ENCODE measurements around the gene TBC1D10B.

The TBC1D10B gene

DNA sequence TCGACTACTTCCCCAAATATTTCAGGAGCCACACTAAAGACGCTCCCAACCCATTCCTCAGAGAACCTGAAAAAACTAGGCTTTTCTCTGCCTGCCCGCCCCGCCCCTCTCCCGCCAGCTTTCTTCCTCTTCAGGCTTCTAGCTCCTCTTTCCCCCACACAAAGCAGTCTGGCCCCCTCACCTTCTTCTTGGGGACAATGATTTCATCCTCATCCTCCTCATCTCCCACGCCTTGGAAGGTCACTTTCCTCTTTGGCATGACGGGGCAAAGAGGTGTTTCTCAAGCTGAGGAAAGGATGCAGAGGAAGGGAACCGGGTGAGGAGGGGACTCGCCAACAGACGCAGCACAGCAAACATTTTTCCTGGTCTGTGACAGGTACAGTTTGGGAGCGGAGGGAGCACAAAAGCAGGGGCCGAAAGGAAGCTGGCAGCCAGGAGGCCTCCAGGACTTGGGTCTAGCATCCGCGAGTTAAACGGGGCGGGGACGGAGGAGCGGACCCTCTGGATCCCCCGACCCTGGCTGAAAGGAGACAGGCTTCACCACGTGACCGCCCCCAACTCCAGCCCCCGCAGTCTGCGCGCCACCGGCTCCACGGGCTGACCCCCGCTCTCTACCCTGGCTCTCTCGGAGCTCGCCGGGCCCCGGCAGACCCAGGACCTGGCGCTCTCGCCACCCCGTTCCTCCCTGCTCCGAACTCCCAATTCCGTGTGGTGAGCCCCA is 15.7 kb downstream of the TBC1D10B start:
- no peaks in the 10 kb centered on the region for H3K9me2 ChIP-seq (replicated peaks; ENCODE audit: low read depth, low read length)
- peak overlapping the region; percentile 80 for H2AFZ ChIP-seq (ENCODE audit: low read length)
- H3K36me3 ChIP-seq (ENCODE audit: insufficient read depth, low read length): peaks cover 44% of the 10 kb centered on the region; the same call in 1 of the 2 replicates
- no peaks in the 10 kb centered on the region for H3K27me3 ChIP-seq (ENCODE audit: insufficient read depth, low read length, poor library complexity, severe bottlenecking)
- H3F3A ChIP-seq (ENCODE audit: low read depth): peaks cover 5% of the 10 kb centered on the region; the same call in 1 of the 2 replicates
- peaks cover 28% of the 10 kb centered on the region for H3K4me1 ChIP-seq (ENCODE audit: insufficient read depth, low read length, poor library complexity, severe bottlenecking)
- TF ChIP-seq, protein P1, sequence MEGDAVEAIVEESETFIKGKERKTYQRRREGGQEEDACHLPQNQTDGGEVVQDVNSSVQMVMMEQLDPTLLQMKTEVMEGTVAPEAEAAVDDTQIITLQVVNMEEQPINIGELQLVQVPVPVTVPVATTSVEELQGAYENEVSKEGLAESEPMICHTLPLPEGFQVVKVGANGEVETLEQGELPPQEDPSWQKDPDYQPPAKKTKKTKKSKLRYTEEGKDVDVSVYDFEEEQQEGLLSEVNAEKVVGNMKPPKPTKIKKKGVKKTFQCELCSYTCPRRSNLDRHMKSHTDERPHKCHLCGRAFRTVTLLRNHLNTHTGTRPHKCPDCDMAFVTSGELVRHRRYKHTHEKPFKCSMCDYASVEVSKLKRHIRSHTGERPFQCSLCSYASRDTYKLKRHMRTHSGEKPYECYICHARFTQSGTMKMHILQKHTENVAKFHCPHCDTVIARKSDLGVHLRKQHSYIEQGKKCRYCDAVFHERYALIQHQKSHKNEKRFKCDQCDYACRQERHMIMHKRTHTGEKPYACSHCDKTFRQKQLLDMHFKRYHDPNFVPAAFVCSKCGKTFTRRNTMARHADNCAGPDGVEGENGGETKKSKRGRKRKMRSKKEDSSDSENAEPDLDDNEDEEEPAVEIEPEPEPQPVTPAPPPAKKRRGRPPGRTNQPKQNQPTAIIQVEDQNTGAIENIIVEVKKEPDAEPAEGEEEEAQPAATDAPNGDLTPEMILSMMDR (conservative IDR thresholded peaks at IDR 0.05; ENCODE audit: low read length): no peak
- TF ChIP-seq EZH2phosphoT487 (IDR thresholded peaks at IDR 0.05; ENCODE audit: borderline replicate concordance): no peak
- H3K4me3 ChIP-seq (ENCODE audit: low read length, poor library complexity, severe bottlenecking): peak overlapping the region; percentile 90
- H3K9me3 ChIP-seq (ENCODE audit: insufficient read depth, low read depth, low read length): no peaks in the 10 kb centered on the region
- peak overlapping the region; percentile 88 for H3K9ac ChIP-seq (ENCODE audit: low read depth, low read length, poor library complexity, severe bottlenecking)
- peak overlapping the region; percentile 83 for H3K4me2 ChIP-seq (ENCODE audit: low read depth, low read length, poor library complexity, severe bottlenecking)
- peaks cover 66% of the 10 kb centered on the region for H3K79me2 ChIP-seq (ENCODE audit: insufficient read depth, low read length)
- H4K20me1 ChIP-seq (ENCODE audit: insufficient read depth, low read length, poor library complexity, severe bottlenecking): peaks cover 12% of the 10 kb centered on the region

DNA sequence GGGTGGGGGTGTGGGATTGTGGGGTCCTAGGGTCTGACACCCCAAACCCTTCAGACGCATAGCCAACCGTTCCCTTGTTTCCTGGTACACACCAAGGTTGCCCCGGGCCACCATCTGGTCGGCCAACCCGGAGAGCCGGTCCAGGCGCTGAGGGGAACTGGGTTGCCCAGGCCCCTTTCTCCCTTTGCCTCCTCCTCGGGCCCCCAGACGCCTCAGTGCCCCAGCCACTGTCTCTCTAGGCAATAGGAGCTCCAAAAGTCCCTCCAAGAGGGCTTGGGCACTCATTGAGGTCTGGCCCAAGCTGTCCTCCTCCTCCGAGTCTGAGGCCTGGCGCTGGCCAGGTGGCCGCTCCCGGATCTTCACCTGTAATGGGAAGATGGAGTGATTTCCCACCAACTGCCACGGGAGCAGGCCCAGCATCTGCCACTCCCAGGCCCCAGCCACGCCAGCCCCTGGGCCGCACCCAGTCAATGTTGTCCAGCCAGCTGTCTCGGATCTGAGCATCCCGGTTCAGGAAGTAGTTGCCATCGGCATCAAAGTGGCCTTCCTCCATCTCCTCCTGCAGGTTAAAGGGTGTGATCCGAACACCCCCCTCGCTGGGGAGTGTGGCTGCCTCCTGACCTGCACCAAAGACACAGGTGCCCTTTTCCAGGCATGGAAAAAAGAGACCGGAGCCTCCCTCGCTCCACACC is 16.7 kb downstream of the TBC1D10B start:
- TF ChIP-seq, protein P1 (conservative IDR thresholded peaks at IDR 0.05; ENCODE audit: low read length): no peak
- TF ChIP-seq EZH2phosphoT487 (IDR thresholded peaks at IDR 0.05; ENCODE audit: borderline replicate concordance): no peak
- H3K9me2 ChIP-seq (replicated peaks; ENCODE audit: low read depth, low read length): no peaks in the 10 kb centered on the region
- H3K9ac ChIP-seq (ENCODE audit: low read depth, low read length, poor library complexity, severe bottlenecking): peak overlapping the region; percentile 88
- H3K27me3 ChIP-seq (ENCODE audit: insufficient read depth, low read length, poor library complexity, severe bottlenecking): no peaks in the 10 kb centered on the region
- no peak overlapping the region for H2AFZ ChIP-seq (ENCODE audit: low read length)
- H3F3A ChIP-seq (ENCODE audit: low read depth): peaks cover 5% of the 10 kb centered on the region; the same call in 1 of the 2 replicates
- H3K4me2 ChIP-seq (ENCODE audit: low read depth, low read length, poor library complexity, severe bottlenecking): peak overlapping the region; percentile 83
- peaks cover 12% of the 10 kb centered on the region for H4K20me1 ChIP-seq (ENCODE audit: insufficient read depth, low read length, poor library complexity, severe bottlenecking)
- peaks cover 56% of the 10 kb centered on the region for H3K79me2 ChIP-seq (ENCODE audit: insufficient read depth, low read length)
- H3K9me3 ChIP-seq (ENCODE audit: insufficient read depth, low read depth, low read length): no peaks in the 10 kb centered on the region
- peaks cover 35% of the 10 kb centered on the region for H3K4me1 ChIP-seq (ENCODE audit: insufficient read depth, low read length, poor library complexity, severe bottlenecking)
- peaks cover 38% of the 10 kb centered on the region; the same call in 1 of the 2 replicates for H3K36me3 ChIP-seq (ENCODE audit: insufficient read depth, low read length)
- peak overlapping the region; percentile 90 for H3K4me3 ChIP-seq (ENCODE audit: low read length, poor library complexity, severe bottlenecking)

DNA sequence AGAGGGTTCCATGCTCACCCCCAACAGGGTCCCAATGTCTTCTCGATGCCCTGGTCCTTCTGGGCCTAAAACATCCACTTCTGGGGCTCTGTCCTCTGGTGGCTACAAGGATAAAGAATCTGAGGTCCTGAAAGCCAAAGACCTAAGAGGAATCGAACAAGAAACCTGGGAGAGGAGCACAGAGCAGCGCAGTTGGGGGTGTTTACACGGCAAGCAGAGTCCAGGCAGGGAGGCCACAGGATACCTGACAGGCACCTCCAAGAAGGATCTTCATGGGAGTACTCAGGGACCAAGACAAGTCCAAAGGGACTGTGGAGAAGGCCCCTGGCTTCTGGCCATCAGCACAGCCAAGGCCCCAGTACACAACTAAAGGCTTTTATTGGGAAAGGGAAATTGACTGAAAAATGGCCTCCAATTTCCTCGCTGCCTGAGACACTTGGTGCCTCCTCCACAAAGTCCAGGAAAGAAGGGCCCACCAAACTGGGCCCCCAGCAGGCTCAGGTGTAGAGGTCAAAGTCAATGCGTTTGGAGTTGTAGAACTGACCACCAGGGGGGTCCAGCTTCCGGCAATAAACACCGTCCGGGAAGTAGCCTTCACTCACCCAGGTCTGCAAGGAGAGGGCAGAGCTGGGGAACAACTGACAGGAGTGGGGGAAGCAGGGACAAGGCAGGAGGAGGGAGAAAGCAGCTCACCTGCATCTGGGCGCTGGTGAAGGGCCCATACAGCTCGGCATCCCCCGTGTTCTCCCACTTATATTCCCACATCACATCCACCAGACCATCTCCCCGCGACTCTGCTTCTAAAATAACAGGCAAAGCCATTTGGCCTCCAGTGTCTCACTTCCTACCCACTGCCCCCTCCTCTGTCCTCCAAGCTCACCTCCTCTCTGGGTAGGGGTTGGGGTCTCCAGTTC is 17.5 kb downstream of the TBC1D10B start:
- no peak for TF ChIP-seq EZH2phosphoT487 (IDR thresholded peaks at IDR 0.05; ENCODE audit: borderline replicate concordance)
- TF ChIP-seq, protein P1 (conservative IDR thresholded peaks at IDR 0.05; ENCODE audit: low read length): no peak
- H3K9me3 ChIP-seq (ENCODE audit: insufficient read depth, low read depth, low read length): no peaks in the 10 kb centered on the region
- H2AFZ ChIP-seq (ENCODE audit: low read length): no peak overlapping the region
- H3K36me3 ChIP-seq (ENCODE audit: insufficient read depth, low read length): peaks cover 30% of the 10 kb centered on the region; the same call in 1 of the 2 replicates
- no peaks in the 10 kb centered on the region for H3K27me3 ChIP-seq (ENCODE audit: insufficient read depth, low read length, poor library complexity, severe bottlenecking)
- no peak overlapping the region for H3K4me3 ChIP-seq (ENCODE audit: low read length, poor library complexity, severe bottlenecking)
- peaks cover 12% of the 10 kb centered on the region for H4K20me1 ChIP-seq (ENCODE audit: insufficient read depth, low read length, poor library complexity, severe bottlenecking)
- H3K4me1 ChIP-seq (ENCODE audit: insufficient read depth, low read length, poor library complexity, severe bottlenecking): peaks cover 35% of the 10 kb centered on the region
- peak overlapping the region; percentile 83 for H3K4me2 ChIP-seq (ENCODE audit: low read depth, low read length, poor library complexity, severe bottlenecking)
- peaks cover 49% of the 10 kb centered on the region for H3K79me2 ChIP-seq (ENCODE audit: insufficient read depth, low read length)
- no peaks in the 10 kb centered on the region for H3K9me2 ChIP-seq (replicated peaks; ENCODE audit: low read depth, low read length)
- peaks cover 5% of the 10 kb centered on the region; the same call in 1 of the 2 replicates for H3F3A ChIP-seq (ENCODE audit: low read depth)
- H3K9ac ChIP-seq (ENCODE audit: low read depth, low read length, poor library complexity, severe bottlenecking): no peak overlapping the region
